HG02973 (cell line): ENCODE results near the gene PODXL.

Experiments
- ATAC-seq: cut with Tn5 transposase; IDR thresholded peaks from one replicate; pipeline ENCODE4 v1.9.1; 2021; ENCODE audit warnings: moderate library complexity; ENCODE audit not compliant: unreplicated experiment

The PODXL gene

GRCh38 chr7:131556053-131556908 lies at the start of gene PODXL:
Gene PODXL, minus strand, starts transcription at chr7:131556628. Its CDS starts 269 bp downstream, at chr7:131556359.
- ATAC-seq = peak; percentile 73

- ATAC-seq = no peak
Measured at GRCh38 chr7:131605280-131605878, 49.0 kb upstream of the PODXL start.

GRCh38 chr7:131604841-131605279 lies 48.4 kb upstream of the PODXL start:
- no peak for ATAC-seq

GRCh38 chr7:131603932-131604331 lies 47.5 kb upstream of the PODXL start:
- ATAC-seq = no peak

- no peak for ATAC-seq
Measured at GRCh38 chr7:131602994-131603372, 46.6 kb upstream of the PODXL start.

GRCh38 chr7:131602304-131602993 lies 46.0 kb upstream of the PODXL start:
- ATAC-seq = no peak

GRCh38 chr7:131600085-131600881 lies 43.9 kb upstream of the PODXL start:
- ATAC-seq = no peak

GRCh38 chr7:131596785-131597184 lies 40.4 kb upstream of the PODXL start:
- ATAC-seq = no peak

- ATAC-seq = no peak
Measured at GRCh38 chr7:131595699-131596098, 39.3 kb upstream of the PODXL start.

GRCh38 chr7:131591687-131592319 lies 35.4 kb upstream of the PODXL start:
- no peak for ATAC-seq

GRCh38 chr7:131587315-131587923 lies 31.0 kb upstream of the PODXL start:
- no peak for ATAC-seq

- no peak for ATAC-seq
Measured at GRCh38 chr7:131586759-131587158, 30.3 kb upstream of the PODXL start.

GRCh38 chr7:131586259-131586658 lies 29.8 kb upstream of the PODXL start:
- ATAC-seq = no peak

- ATAC-seq = no peak
Measured at GRCh38 chr7:131583430-131583829, 27.0 kb upstream of the PODXL start.

- no peak for ATAC-seq
Measured at GRCh38 chr7:131581241-131582051, 25.0 kb upstream of the PODXL start.

GRCh38 chr7:131578602-131579001 lies 22.2 kb upstream of the PODXL start:
- ATAC-seq = no peak

- no peak for ATAC-seq
Measured at GRCh38 chr7:131574741-131575140, 18.3 kb upstream of the PODXL start.

GRCh38 chr7:131570401-131570800 lies 14.0 kb upstream of the PODXL start:
- no peak for ATAC-seq

GRCh38 chr7:131568970-131569369 lies 12.5 kb upstream of the PODXL start:
- no peak for ATAC-seq
